ENCODE data around the gene AGMO. TPM values are rescaled to one million over a fixed set of nuclear protein-coding genes. Genes with fewer than 3 reads are reported as not detected.
"Not testable (repeated sequence)": the region's sequence is repeated elsewhere in the genome, so short reads cannot be mapped to it uniquely, and the experiment has no call there.

Gene AGMO
- total RNA-seq, 1 experiment from 2014 or later, result not detected

DNA sequence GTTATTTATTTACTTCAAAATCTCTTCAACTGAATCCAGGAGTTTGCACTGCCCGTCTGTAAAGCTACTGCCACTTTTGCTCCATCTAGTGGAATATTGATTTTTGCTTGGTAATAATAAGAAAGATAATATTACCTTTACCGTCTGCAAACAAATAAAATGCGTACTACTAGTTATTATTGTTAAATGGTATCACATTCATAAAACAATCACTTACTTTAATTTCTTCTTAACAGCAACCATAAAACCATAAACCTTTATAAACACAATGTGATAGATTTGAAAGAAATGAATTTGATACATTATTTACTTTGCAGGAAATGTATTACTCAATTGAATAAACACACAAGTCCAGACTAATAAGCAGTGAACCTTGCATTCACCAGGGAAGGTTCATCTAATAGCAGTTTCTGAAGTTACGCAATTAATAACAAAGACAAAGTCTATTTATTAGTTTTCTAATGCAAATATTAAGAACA lies 6.4 kb downstream of the AGMO start (continued):
- TF ChIP-seq ELF1 (IDR thresholded peaks at IDR 0.05; ENCODE audit: borderline replicate concordance, low read depth) (no peak), EGR1 (IDR thresholded peaks at IDR 0.05; ENCODE audit: low read depth) (no peak)

DNA sequence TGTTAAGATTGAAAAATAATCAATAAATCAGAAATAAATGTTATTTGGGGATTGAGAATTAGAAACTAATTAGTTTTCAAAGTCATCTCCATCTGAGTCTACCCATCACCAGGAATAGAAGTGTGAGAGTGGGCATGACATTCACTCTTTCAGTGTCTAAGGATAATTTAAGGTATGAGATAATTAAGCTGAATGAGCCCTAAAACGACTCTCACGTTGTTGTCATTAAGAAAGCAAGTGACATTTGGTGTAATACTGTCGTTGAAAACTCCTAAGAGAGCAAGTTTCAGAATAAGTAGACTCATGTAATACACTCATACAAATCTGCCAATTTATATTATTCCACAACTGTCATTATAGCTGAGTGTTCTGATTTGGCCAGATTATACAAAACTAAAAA lies 7.1 kb downstream of the AGMO start:
- no peaks in the 10 kb centered on the region for H3K79me2 ChIP-seq (ENCODE audit: insufficient read depth, low read length)
- H3K4me2 ChIP-seq (ENCODE audit: low read length), result no peak overlapping the region
- BruUV-seq (replicated peaks), result no TSS peak
- ChIA-PET CTCF (interaction anchor here (1.6 kb wide), 1 partner anchor 166 kb away, joined by 5 read pairs; no protein-coding TSS in a partner anchor), RAD21 (ENCODE audit: low non-redundant PET in 1 of 2, low total read pairs in 2 of 2, uncharacterized antibody in 2 of 2, unreplicated experiment in 2 of 2) (no interaction called here), POLR2A (interaction anchor here (0.7 kb wide), 1 partner anchor 1744 kb away, joined by 6 read pairs; the partner anchor contains the start of gene AHR)
- H3K4me1 ChIP-seq (ENCODE audit: control insufficient read depth in 1 of 2, insufficient read depth in 2 of 2, low read length in 2 of 2), result no peaks in the 10 kb centered on the region
- no peak overlapping the region for H3K27ac ChIP-seq (ENCODE audit: low read depth, low read length)
- intact Hi-C loops (cut with micrococcal nuclease), result no loop called here
- no peaks in the 10 kb centered on the region for H3K9me2 ChIP-seq (ENCODE audit: insufficient read depth)
- H2AFZ ChIP-seq (ENCODE audit: low read depth, low read length, poor library complexity, severe bottlenecking), result no peak overlapping the region
- no peak for ATAC-seq
- H3K9ac ChIP-seq (ENCODE audit: low read length), result no peak overlapping the region
- no peaks in the 10 kb centered on the region for H3K27me3 ChIP-seq (ENCODE audit: insufficient read depth, low read length)
- TF ChIP-seq ZFX (IDR thresholded peaks at IDR 0.05), result no peak
- TF ChIP-seq, protein P1, sequence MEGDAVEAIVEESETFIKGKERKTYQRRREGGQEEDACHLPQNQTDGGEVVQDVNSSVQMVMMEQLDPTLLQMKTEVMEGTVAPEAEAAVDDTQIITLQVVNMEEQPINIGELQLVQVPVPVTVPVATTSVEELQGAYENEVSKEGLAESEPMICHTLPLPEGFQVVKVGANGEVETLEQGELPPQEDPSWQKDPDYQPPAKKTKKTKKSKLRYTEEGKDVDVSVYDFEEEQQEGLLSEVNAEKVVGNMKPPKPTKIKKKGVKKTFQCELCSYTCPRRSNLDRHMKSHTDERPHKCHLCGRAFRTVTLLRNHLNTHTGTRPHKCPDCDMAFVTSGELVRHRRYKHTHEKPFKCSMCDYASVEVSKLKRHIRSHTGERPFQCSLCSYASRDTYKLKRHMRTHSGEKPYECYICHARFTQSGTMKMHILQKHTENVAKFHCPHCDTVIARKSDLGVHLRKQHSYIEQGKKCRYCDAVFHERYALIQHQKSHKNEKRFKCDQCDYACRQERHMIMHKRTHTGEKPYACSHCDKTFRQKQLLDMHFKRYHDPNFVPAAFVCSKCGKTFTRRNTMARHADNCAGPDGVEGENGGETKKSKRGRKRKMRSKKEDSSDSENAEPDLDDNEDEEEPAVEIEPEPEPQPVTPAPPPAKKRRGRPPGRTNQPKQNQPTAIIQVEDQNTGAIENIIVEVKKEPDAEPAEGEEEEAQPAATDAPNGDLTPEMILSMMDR (IDR thresholded peaks at IDR 0.05 in 2 of 3, conservative IDR thresholded peaks at IDR 0.05 in 1 of 3; ENCODE audit: borderline replicate concordance in 1 of 3, insufficient read depth in 1 of 3, low read depth in 2 of 3, low read length in 2 of 3), result no peak
- no peaks in the 10 kb centered on the region for H4K20me1 ChIP-seq (ENCODE audit: insufficient read depth)
- no peaks in the 10 kb centered on the region for H3K9me3 ChIP-seq (ENCODE audit: control insufficient read depth in 1 of 2, insufficient read depth in 1 of 2, low read depth in 1 of 2, low read length in 2 of 2)
- no peaks in the 10 kb centered on the region for H3K36me3 ChIP-seq (ENCODE audit: control insufficient read depth in 1 of 2, insufficient read depth in 2 of 2, low read length in 2 of 2)
- no peak for DNase-seq (ENCODE audit: low read depth, low spot score)
- H3K4me3 ChIP-seq (replicated peaks in 1 of 2; ENCODE audit: low read depth in 1 of 2, low read length in 2 of 2), result no peak overlapping the region

DNA sequence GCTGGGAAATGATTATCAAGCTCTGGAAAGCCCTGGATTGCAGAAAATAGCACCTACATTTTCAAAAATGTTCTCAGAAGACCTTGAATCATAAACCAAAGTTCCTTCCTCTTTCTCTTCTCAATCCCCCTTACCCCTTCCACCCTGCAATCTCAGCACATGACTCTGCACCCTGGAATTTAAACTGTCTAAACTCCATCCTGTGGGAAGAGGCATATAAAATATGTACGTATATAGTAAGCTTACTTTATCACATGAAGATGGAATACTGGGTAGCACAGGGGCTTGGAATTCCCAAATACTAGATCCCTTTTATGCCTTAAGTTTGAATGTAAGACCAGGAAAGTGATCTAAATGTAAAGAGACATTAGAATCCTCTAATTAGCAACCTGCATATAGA lies 7.7 kb downstream of the AGMO start:
- BruUV-seq (replicated peaks), result no TSS peak
- H2AFZ ChIP-seq (ENCODE audit: low read depth, low read length, poor library complexity, severe bottlenecking), result no peak overlapping the region
- H3K27me3 ChIP-seq (ENCODE audit: insufficient read depth, low read length), result no peaks in the 10 kb centered on the region
- POLR2A ChIA-PET, result no interaction called here
- intact Hi-C loops (cut with micrococcal nuclease), result no loop called here
- no peak overlapping the region for H3K4me3 ChIP-seq (replicated peaks in 1 of 2; ENCODE audit: low read depth in 1 of 2, low read length in 2 of 2)
- H3K4me1 ChIP-seq (ENCODE audit: control insufficient read depth in 1 of 2, insufficient read depth in 2 of 2, low read length in 2 of 2), result no peaks in the 10 kb centered on the region
- no peak overlapping the region for H3K27ac ChIP-seq (ENCODE audit: low read depth, low read length)
- H3K9me2 ChIP-seq (ENCODE audit: insufficient read depth), result no peaks in the 10 kb centered on the region
- no peaks in the 10 kb centered on the region for H3K79me2 ChIP-seq (ENCODE audit: insufficient read depth, low read length)
- DNase-seq (ENCODE audit: low read depth, low spot score), result no peak
- no peak for ATAC-seq
- no peaks in the 10 kb centered on the region for H3K36me3 ChIP-seq (ENCODE audit: control insufficient read depth in 1 of 2, insufficient read depth in 2 of 2, low read length in 2 of 2)
- no peaks in the 10 kb centered on the region for H3K9me3 ChIP-seq (ENCODE audit: control insufficient read depth in 1 of 2, insufficient read depth in 1 of 2, low read depth in 1 of 2, low read length in 2 of 2)
- H3K4me2 ChIP-seq (ENCODE audit: low read length), result no peak overlapping the region
- RAD21 ChIA-PET (ENCODE audit: low non-redundant PET in 1 of 2, low total read pairs in 2 of 2, uncharacterized antibody in 2 of 2, unreplicated experiment in 2 of 2), result no interaction called here
- TF ChIP-seq YY1 (IDR thresholded peaks at IDR 0.05; ENCODE audit: extremely low read depth, insufficient replicate concordance, low read depth, low read length) (no peak), CEBPB (IDR thresholded peaks at IDR 0.05; ENCODE audit: low read depth) (no peak)
- no peak overlapping the region for H3K9ac ChIP-seq (ENCODE audit: low read length)
- CTCF ChIA-PET, result no interaction called here
- H4K20me1 ChIP-seq (ENCODE audit: insufficient read depth), result no peaks in the 10 kb centered on the region

DNA sequence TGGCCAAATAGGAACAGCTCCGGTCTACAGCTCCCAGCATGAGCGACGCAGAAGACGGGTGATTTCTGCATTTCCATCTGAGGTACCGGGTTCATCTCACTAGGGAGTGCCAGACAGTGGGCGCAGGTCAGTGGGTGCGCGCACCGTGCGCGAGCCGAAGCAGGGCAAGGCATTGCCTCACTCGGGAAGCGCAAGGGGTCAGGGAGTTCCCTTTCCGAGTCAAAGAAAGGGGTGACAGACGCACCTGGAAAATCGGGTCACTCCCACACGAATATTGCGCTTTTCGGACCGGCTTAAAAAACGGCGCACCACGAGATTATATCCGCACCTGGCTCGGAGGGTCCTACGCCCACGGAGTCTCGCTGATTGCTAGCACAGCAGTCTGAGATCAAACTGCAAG lies 14.5 kb downstream of the AGMO start:
- H3K9me3 ChIP-seq (ENCODE audit: control insufficient read depth in 1 of 2, insufficient read depth in 1 of 2, low read depth in 1 of 2, low read length in 2 of 2); DNase-seq (ENCODE audit: low read depth, low spot score); H3K27me3 ChIP-seq (ENCODE audit: insufficient read depth, low read length); H3K79me2 ChIP-seq (ENCODE audit: insufficient read depth, low read length); RAD21 ChIA-PET (ENCODE audit: low non-redundant PET in 1 of 2, low total read pairs in 2 of 2, uncharacterized antibody in 2 of 2, unreplicated experiment in 2 of 2); H3K9me2 ChIP-seq (ENCODE audit: insufficient read depth); H3K4me2 ChIP-seq (ENCODE audit: low read length); H3K4me1 ChIP-seq (ENCODE audit: control insufficient read depth in 1 of 2, insufficient read depth in 2 of 2, low read length in 2 of 2); H3K4me3 ChIP-seq (replicated peaks in 1 of 2; ENCODE audit: low read depth in 1 of 2, low read length in 2 of 2); ATAC-seq; H4K20me1 ChIP-seq (ENCODE audit: insufficient read depth); POLR2A ChIA-PET; intact Hi-C loops (cut with micrococcal nuclease); BruUV-seq (replicated peaks); H3K36me3 ChIP-seq (ENCODE audit: control insufficient read depth in 1 of 2, insufficient read depth in 2 of 2, low read length in 2 of 2); H3K9ac ChIP-seq (ENCODE audit: low read length); H3K27ac ChIP-seq (ENCODE audit: low read depth, low read length); CTCF ChIA-PET; H2AFZ ChIP-seq (ENCODE audit: low read depth, low read length, poor library complexity, severe bottlenecking): not testable (repeated sequence)
